Measurements from ENCODE around the gene LSR. TPM values are rescaled to one million over a fixed set of nuclear protein-coding genes. Genes with fewer than 3 reads are reported as not detected.

LSR gene
- total RNA-seq, 4 donors from 2014 or later, result 67.4 to 105 (median 80.8) TPM

- H3K27me3 ChIP-seq, result peaks cover 7% of the 10 kb centered on the region
- H3K9me3 ChIP-seq, result no peaks in the 10 kb centered on the region
- DNase-seq (ENCODE audit: low spot score in 2 of 2), result peak in 1 of 2 donors; percentile 41
- no peak overlapping the region for H3K27ac ChIP-seq
- 72% methylated on average over 10 of the region's 10 CpGs for WGBS
- TF ChIP-seq POLR2A (IDR thresholded peaks at IDR 0.05) (no peak), CTCF (IDR thresholded peaks at IDR 0.05) (no peak), EP300 (IDR thresholded peaks at IDR 0.05) (no peak), POLR2AphosphoS5 (IDR thresholded peaks at IDR 0.05) (no peak)
- H3K4me3 ChIP-seq, result no peak overlapping the region
- H3K4me1 ChIP-seq, result peaks cover 33% of the 10 kb centered on the region
- H3K36me3 ChIP-seq, result peaks cover 6% of the 10 kb centered on the region
Measured at GRCh38 chr19:35260694-35261304, 12.0 kb downstream of the LSR start.

GRCh38 chr19:35261356-35262100 is 12.7 kb downstream of the LSR start:
- peak in 1 of 2 donors; percentile 77 for DNase-seq (ENCODE audit: low spot score in 2 of 2)
- Histone ChIP-seq H3K4me3 (no peak overlapping the region), H3K27ac (no peak overlapping the region), H3K27me3 (peaks cover 7% of the 10 kb centered on the region), H3K36me3 (peaks cover 6% of the 10 kb centered on the region), H3K4me1 (peaks cover 40% of the 10 kb centered on the region), H3K9me3 (no peaks in the 10 kb centered on the region)
- TF ChIP-seq CTCF (IDR thresholded peaks at IDR 0.05) (no peak), EP300 (IDR thresholded peaks at IDR 0.05) (no peak), POLR2A (IDR thresholded peaks at IDR 0.05) (no peak), POLR2AphosphoS5 (IDR thresholded peaks at IDR 0.05) (no peak)
- 71% methylated on average over 6 of the region's 12 CpGs for WGBS

DNA sequence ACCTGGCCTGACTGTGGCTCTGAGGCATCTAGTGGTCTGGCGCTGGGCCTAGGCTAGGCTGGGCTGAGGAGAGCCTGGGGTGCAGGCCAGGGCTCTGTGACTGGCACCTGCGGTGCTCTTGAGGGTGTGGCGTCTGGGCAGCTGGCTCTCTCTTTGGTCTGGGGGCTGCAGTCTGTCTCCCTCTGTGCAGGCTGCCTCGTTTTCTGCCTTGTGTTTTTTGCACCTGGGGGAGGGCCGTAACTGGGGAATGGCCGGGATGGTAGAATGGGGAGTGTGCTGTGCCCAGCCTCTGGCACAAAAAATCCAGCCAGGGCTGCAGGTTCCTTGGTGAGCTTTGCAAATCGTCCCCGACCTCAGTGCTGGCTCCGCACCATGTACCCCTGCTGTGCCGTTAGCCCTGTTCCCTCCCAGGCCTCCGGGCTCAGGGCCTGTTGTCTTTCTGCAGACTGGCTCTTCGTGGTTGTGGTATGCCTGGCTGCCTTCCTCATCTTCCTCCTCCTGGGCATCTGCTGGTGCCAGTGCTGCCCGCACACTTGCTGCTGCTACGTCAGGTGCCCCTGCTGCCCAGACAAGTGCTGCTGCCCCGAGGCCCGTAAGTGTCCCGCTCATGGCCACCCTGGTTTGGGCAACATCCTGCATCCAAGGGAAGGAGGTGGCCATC is 13.4 kb downstream of the LSR start:
- H3K4me1 ChIP-seq, result peaks cover 47% of the 10 kb centered on the region
- H3K27me3 ChIP-seq, result peaks cover 4% of the 10 kb centered on the region
- H3K36me3 ChIP-seq, result peaks cover 6% of the 10 kb centered on the region
- TF ChIP-seq POLR2AphosphoS5 (IDR thresholded peaks at IDR 0.05) (no peak), EP300 (IDR thresholded peaks at IDR 0.05) (no peak), CTCF (IDR thresholded peaks at IDR 0.05) (no peak)
- no peak overlapping the region for H3K4me3 ChIP-seq
- H3K27ac ChIP-seq, result no peak overlapping the region
- WGBS, result 78% methylated on average over 12 of the region's 17 CpGs
- no peaks in the 10 kb centered on the region for H3K9me3 ChIP-seq
- peak in 1 of 2 donors; percentile 54 for DNase-seq (ENCODE audit: low spot score in 2 of 2)

GRCh38 chr19:35264268-35265125 is 15.7 kb downstream of the LSR start:
- H3K9me3 ChIP-seq, result no peaks in the 10 kb centered on the region
- H3K4me3 ChIP-seq, result no peak overlapping the region
- peak overlapping the region; percentile 38 for H3K27ac ChIP-seq
- peaks cover 6% of the 10 kb centered on the region for H3K36me3 ChIP-seq
- WGBS, result 59% methylated on average over 5 of the region's 7 CpGs
- no peak for TF ChIP-seq CTCF (IDR thresholded peaks at IDR 0.05)
- no peak for TF ChIP-seq POLR2AphosphoS5 (IDR thresholded peaks at IDR 0.05)
- no peak for TF ChIP-seq POLR2A (IDR thresholded peaks at IDR 0.05)
- TF ChIP-seq EP300 (IDR thresholded peaks at IDR 0.05), result no peak
- no peaks in the 10 kb centered on the region for H3K27me3 ChIP-seq
- peaks cover 49% of the 10 kb centered on the region for H3K4me1 ChIP-seq
- peak; percentile 45 to 56 for DNase-seq (ENCODE audit: low spot score in 2 of 2)

All from suprapubic skin (tissue), 4 donors.